Smooth muscle cell (in vitro differentiated cells): ENCODE measurements around the gene CROCC2. TPM values are rescaled to one million over a fixed set of nuclear protein-coding genes. Genes with fewer than 3 reads are reported as not detected.

Experiments
- DNase-seq: peaks from one replicate; lab custom pipeline; 2025; ENCODE audit not compliant: unreplicated experiment; lab: John Stamatoyannopoulos, UW
- H2AFZ ChIP-seq: fragments of 200-600 bp; sonication (generic); 2 replicates; pipeline ENCODE4 v1.6.0; 2016; ENCODE audit warnings: antibody characterized with exemption, low read depth, mild to moderate bottlenecking
- H3F3A ChIP-seq: fragments of 200-600 bp; sonication (generic); 2 replicates; pipeline ENCODE4 v1.6.0; 2017; ENCODE audit warnings: antibody characterized with exemption, low read depth
- H3K27ac ChIP-seq: fragments of 200-600 bp; sonication (generic); 2 replicates; pipeline ENCODE4 v1.5.1; 2016; ENCODE audit warnings: low read depth, mild to moderate bottlenecking
- H3K27me3 ChIP-seq: fragments of 200-600 bp; sonication (generic); 2 replicates; pipeline ENCODE4 v1.6.1; 2016; ENCODE audit warnings: low read depth, mild to moderate bottlenecking
- H3K36me3 ChIP-seq: fragments of 200-600 bp; sonication (generic); 2 replicates; pipeline ENCODE4 v1.5.1; 2016; ENCODE audit warnings: low read depth
- H3K4me1 ChIP-seq: fragments of 200-600 bp; sonication (generic); 2 replicates; pipeline ENCODE4 v1.5.1; 2016; ENCODE audit warnings: low read depth
- H3K4me2 ChIP-seq: fragments of 200-600 bp; sonication (generic); 2 replicates; pipeline ENCODE4 v1.6.0; 2016; ENCODE audit warnings: mild to moderate bottlenecking
- H3K4me3 ChIP-seq: fragments of 200-600 bp; sonication (generic); 2 replicates; pipeline ENCODE4 v1.5.1; 2016; ENCODE audit warnings: mild to moderate bottlenecking
- H3K79me2 ChIP-seq: fragments of 200-600 bp; sonication (generic); 2 replicates; pipeline ENCODE4 v1.6.0; 2016; ENCODE audit warnings: low read depth, mild to moderate bottlenecking
- H3K9ac ChIP-seq: fragments of 200-600 bp; sonication (generic); 2 replicates; pipeline ENCODE4 v1.6.0; 2016; ENCODE audit warnings: low read depth
- H3K9me3 ChIP-seq: fragments of 200-600 bp; sonication (generic); replicated peaks from 2 replicates; pipeline ENCODE4 v1.5.1; 2016; ENCODE audit warnings: low read depth
- H4K20me1 ChIP-seq: fragments of 200-600 bp; sonication (generic); 2 replicates; pipeline ENCODE4 v1.6.0; 2016; ENCODE audit warnings: low read depth
- CTCF ChIP-seq: fragments of 200-600 bp; sonication (generic); IDR thresholded peaks from 2 replicates; pipeline ENCODE4 v1.5.1; 2017; ENCODE audit warnings: borderline replicate concordance, mild to moderate bottlenecking, antibody characterized with exemption; ENCODE audit not compliant: insufficient read depth, poor library complexity, severe bottlenecking
- WGBS: methylation state at CpG from one replicate; pipeline ENCODE4 v1.1.7; 2016; ENCODE audit warnings: low lambda C conversion rate; 5-methylcytosine and 5-hydroxymethylcytosine counted together
- polyA plus RNA-seq: library from polyadenylated mRNA; unstranded; fragments of >200 nt; fragmentation: Nextera tagmentation; extraction: Ambion mirVana; gene quantifications from 2 replicates; pipeline ENCODE4 v1.2.1, GENCODE V29; 2016
- total RNA-seq: library from RNA; depleted of rRNA; stranded (reverse); fragments of >200 nt; gene quantifications from 2 replicates; pipeline ENCODE4 v1.2.3, GENCODE V29; 2014

The CROCC2 gene
- total and polyA plus RNA-seq, 2 experiments from 2014 or later = not detected

GRCh38 chr2:240873805-240874714, 32.1 kb upstream of the CROCC2 start:
- Histone ChIP-seq H4K20me1 (no peaks in the 10 kb centered on the region), H3K27ac (no peak overlapping the region), H3K9me3 (no peaks in the 10 kb centered on the region), H2AFZ (no peak overlapping the region), H3K79me2 (no peaks in the 10 kb centered on the region), H3K27me3 (no peaks in the 10 kb centered on the region), H3F3A (no peaks in the 10 kb centered on the region), H3K4me1 (no peaks in the 10 kb centered on the region), H3K4me2 (no peak overlapping the region), H3K9ac (no peak overlapping the region), H3K4me3 (no peak overlapping the region), H3K36me3 (no peaks in the 10 kb centered on the region)
- DNase-seq = no peak
- 85% methylated on average over 31 of the region's 33 CpGs for WGBS
- TF ChIP-seq CTCF = no peak

GRCh38 chr2:240874715-240875227, 31.4 kb upstream of the CROCC2 start:
- Histone ChIP-seq H3F3A (no peaks in the 10 kb centered on the region), H3K4me2 (no peak overlapping the region), H4K20me1 (no peaks in the 10 kb centered on the region), H3K9ac (no peak overlapping the region), H3K4me1 (no peaks in the 10 kb centered on the region), H3K27ac (no peak overlapping the region), H3K79me2 (no peaks in the 10 kb centered on the region), H3K36me3 (no peaks in the 10 kb centered on the region), H2AFZ (no peak overlapping the region), H3K4me3 (no peak overlapping the region), H3K27me3 (no peaks in the 10 kb centered on the region), H3K9me3 (no peaks in the 10 kb centered on the region)
- DNase-seq = no peak
- 93% methylated on average over 11 of the region's 12 CpGs for WGBS
- no peak for TF ChIP-seq CTCF

DNA sequence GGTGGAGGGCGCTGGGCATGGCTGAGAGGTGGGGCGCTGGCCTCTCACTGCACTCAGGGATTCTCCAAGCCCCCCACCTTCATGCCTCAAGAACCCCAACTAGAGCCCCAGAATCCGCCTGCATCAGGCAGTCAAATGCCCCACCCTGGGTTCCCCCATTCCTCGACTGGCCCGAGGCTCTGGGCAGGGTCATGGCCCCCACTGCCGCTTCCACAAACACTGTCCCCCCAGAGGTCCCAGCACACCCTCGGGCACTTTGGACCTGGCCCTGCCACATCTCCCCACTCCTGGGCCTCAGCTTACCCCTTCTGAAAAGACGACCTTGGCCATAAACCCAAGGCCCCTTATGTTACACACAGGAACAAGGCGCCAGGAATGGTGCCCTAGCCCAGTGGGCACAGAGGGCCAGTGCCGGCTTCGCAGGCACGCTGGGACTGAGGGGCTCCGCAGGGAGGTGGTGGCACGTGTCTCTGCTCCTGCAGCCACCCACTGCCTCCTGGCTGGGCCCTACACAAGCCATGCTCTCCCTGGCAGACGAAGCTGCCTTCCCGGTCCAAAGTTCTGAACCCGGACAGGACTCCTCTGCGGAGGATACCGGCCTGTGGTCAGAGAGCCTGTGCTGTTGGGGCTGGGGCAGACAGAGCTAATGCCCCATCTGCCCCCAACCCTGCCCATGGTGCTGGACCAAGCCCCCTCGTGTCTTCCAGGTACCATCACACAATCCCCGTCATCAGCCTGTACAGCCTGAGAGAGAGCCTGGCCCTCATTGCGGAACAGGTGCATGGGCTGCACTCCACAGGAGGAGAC, 30.7 kb upstream of the CROCC2 start:
- Histone ChIP-seq H3K27me3 (no peaks in the 10 kb centered on the region), H3K27ac (no peak overlapping the region), H3F3A (no peaks in the 10 kb centered on the region), H3K4me1 (no peaks in the 10 kb centered on the region), H3K9ac (no peak overlapping the region), H3K4me3 (no peak overlapping the region), H3K79me2 (no peaks in the 10 kb centered on the region), H2AFZ (no peak overlapping the region), H3K9me3 (no peaks in the 10 kb centered on the region), H3K36me3 (no peaks in the 10 kb centered on the region), H4K20me1 (no peaks in the 10 kb centered on the region), H3K4me2 (no peak overlapping the region)
- 94% methylated on average over 22 of the region's 22 CpGs for WGBS
- TF ChIP-seq CTCF = no peak
- DNase-seq = no peak
